GM21528 (cell line): Measurements from ENCODE around the gene CD200.

Experiments used
- ATAC-seq: cut with Tn5 transposase; IDR thresholded peaks from one replicate; pipeline ENCODE4 v1.9.1; 2021; ENCODE audit warnings: mild to moderate bottlenecking, moderate library complexity; ENCODE audit not compliant: unreplicated experiment, low FRiP score

Gene CD200

DNA sequence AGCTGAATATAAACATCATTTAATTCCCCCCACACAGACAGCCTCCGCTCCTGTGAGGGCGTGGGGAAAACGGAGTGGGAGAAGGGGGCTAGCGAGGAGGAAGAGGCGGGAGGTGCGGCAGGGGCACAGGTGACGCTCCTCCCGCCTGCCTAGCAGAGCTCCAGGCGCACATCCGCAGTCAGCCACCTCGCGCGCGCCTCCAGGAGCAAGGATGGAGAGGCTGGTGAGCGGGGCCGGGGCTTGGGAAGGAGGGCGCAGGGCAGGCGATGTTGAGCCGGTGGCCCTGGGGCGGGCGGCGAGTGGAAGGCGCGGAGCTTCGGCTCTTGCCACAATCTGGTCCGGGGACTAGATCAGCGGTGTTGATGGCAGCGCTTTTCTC lies at the start of gene CD200:
CD200 (plus strand) TSS at position 155 of the 379 bp plus-strand sequence; CDS start at position 212, 57 bp downstream.
- peak; percentile 71 for ATAC-seq

DNA sequence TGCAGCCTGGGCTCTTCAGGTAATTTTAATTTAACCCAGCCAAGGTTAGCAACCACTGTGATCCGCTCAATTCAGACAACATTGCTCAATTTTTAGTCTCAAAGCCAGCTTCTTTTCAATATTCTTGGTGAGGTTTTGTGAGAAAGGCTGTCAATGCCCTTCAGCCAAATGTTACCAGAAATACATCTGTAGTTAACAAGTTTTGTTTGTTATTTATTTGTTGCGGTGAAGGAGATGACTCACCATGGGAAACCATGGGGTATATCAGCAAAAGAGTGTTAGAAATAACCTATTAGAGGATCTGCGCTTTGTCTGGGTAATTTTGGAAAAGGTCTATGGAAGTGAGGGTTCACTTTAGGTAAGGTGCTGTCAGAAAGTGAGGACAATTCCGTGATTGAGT lies 43.9 kb upstream of the CD200 start:
- ATAC-seq: no peak

- peak; percentile 43 for ATAC-seq
These were observed 39.3 kb upstream of the CD200 start, which contains the start of gene SLC9C1 for GRCh38 chr3:112293368-112294321. TSS of gene SLC9C1 (minus strand) at chr3:112294216. CDS start at chr3:112286791, 7,425 bp downstream.

- no peak for ATAC-seq
These were observed 35.2 kb upstream of the CD200 start for GRCh38 chr3:112297714-112298113.

DNA sequence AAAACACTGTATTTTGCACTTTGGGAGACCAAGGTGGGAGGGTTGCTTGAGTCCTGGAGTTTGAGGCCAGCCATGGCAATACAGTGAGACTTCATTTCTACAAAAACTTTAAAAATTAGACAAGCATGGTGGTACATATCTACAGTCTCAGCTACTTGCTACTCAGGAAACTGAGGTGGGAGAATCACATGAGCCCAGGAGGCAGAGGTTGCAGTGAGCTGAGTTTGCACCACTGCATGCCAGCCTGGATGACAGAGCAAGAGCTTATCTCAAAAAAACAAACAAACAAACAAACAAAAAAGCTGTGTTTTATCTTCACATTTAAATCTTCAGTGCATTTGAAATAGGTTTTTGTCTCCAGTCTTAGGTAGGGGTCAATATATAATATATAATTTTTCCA lies 34.2 kb upstream of the CD200 start:
- ATAC-seq: no peak

DNA sequence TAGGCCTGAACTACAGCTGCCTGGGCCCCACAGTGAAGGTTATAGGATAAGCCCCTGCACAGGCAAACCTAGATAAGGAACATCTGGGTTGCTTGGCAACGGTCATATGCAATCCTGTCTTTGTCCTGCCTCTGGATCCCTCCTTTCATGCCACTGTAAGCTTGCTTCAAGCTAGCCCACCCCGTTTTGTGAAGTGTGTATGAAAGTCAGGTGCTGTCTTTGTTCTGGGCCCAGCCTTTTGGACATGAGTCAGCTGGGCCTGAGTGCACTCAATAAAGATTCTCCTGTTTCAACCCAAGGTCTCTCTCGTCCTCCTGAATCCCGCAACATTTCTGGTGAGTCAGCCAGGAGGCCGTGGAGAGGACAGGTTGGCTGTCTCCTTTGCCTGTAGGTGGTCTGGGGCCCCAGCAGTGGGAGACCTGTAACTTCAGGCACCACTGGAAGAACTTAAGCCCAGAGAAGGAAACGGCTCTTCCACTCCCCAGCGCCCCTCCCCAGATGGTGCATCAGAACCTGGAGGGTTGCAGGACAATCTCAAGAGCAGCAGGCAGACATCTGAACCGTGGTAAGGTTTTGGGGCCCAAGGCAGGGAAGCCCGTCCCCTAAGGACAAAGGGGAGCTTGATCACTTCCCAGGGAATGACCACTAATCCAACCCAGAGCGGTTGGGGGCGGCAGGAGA lies 30.7 kb upstream of the CD200 start:
- no peak for ATAC-seq

DNA sequence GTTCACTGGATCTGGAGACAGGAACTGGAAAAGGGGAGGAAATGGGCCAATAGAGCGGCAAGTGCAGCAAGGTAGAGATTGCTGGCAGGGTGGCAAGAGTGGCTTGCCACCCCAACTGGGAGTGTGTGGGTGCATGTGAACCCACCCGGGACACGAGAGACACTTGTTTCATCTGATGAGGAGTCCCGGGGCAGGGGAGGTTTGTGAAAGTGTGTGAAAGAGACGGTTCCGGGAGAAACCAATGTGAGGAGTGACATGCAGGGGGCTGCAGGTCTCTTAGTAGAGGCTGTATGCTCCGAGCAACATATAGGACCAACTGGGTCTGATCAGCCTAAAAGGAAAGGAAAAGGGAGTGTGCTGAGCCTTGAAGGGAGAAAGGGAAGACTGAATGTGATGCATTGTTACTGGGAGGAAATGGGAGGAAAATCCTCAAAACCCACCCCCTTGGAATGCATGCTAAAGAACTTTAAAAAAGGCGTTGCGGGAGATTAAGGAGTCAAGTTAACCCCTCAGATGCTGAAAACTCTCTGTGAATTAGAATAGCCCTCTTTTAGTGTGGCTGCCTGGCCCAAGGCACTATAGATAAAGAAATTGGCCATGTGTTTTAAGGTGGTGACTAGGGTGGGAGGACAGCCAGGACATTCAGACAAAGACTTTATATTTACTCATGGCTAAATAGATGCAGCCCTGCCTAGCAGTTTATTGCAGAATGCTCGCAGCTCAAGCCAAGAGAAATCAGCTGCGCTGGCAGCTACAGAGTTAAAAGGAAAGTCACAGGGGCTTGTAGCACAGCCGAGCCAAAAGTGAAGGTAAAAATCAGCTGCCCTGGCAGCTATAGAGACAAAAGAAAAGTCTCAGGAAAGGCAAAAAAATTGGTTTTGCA lies 29.8 kb upstream of the CD200 start:
- ATAC-seq: no peak

DNA sequence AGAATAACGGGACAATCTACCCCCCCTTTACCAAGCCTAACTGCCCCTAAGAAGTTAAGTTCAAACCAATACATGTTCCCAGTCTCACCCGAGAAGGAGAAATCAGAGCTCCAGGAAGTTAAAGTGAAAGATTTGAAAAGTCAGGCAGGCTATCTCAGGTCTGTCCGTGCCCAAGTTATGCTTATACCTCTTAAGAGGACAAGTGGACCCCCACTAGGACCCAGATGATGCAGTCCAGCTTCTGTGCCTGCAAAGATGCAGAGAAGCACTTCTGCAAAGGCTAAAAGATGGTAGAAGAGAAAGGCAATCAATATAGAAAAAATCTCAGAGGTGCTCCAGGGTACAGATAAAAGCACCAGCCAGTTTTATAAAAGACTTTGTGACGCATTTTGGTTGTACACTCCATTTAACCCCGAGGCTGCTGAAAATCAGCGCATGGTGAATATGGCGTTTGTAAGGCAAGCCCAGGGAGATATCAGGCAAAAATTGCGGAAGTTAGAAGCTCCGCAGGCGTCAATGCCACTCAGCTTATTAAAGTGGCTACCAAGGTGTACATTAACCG lies 29.1 kb upstream of the CD200 start:
- no peak for ATAC-seq

- no peak for ATAC-seq
These were observed 28.3 kb upstream of the CD200 start for GRCh38 chr3:112304611-112305010.

DNA sequence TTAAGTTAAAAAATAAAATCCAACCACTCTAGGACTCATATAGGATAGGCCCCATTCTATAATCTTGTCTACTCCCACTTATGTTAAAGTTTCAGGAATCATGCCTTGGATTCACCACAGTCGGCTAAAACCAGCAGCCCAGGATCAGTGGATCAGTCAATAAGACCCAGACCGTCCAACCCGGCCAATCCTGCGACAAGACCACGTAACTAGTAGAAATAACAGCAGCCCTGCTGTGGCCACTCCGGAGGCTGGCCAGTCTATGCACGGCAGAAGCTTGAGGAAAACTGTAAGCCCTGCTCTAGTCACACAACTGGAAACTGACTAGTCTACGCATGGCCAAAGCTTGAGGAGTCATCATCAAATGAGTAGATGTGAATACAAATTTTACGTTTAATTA lies 26.1 kb upstream of the CD200 start:
- no peak for ATAC-seq

DNA sequence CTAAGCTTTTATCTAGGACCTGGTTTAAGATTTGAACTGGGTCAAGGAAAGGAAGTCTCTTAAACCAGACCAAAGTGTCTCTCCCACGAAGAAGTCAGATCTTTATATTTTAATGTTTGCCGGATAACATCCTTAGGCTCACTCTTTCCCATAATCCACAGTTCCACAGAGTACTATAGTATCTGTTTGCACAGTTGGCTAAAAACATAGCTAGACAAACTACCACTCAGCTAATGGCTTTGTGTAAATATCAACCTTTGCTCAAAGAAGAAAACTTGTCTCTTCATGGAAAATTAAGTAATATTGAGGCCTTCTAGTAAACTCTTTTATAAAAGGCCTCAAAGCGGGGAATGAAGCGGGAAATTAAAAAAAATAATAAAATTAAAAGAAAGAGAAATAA lies 25.4 kb upstream of the CD200 start:
- no peak for ATAC-seq

DNA sequence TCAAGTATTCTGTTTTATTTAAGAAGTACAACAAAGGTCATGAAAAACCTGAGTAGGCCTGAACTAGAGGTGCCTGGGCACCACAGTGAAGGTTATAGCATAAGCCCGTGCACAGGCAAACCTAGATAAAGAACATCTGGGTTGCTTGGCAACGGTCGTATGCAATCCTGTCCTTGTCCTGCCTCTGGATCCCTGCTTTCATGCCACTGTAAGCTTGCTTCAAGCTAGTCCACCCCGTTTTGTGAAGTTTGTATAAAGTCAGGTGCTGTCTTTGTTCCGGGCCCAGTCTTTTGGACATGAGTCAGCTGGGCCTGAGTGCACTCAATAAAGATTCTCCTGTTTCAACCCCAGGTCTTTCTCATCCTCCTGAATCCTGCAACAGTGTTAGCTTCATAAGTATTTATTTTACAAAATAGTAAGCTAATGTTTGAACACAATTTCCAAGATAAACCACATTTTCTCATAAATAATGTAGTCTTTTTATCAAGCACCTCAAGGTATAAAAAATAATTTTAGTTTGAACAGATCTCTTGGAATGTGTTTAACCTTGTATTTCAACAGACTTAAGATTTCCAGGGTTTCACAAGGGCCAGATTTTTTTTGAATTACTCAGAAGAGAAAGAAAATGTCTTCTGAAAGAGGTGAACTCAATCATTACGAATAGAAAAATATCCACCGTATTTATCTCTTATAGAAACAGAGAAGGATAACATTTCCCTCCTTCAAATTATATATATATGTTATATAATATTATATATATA lies 24.6 kb upstream of the CD200 start:
- ATAC-seq: no peak

- no peak for ATAC-seq
These were observed 18.3 kb upstream of the CD200 start for GRCh38 chr3:112314649-112315048.

DNA sequence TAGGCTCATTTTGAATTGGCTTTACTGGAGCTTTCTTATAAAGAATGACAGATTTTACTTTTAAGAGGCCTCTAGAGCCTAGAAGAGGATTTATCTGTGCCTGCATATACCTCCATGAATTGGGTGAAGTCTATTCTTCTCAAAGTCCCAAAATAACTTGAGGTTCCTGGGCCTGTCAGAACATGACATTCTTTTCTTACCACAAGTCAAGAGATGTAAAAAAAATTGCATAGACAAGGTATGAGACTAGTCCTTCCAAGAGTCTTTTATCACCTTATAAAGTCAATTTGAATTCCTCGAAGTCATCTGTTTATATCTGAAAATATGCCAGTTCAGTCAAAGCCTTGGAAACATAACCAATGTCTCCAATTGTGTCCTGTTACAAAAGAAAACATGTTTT lies 17.2 kb upstream of the CD200 start:
- no peak for ATAC-seq

- ATAC-seq: no peak
These were observed 13.3 kb upstream of the CD200 start for GRCh38 chr3:112319516-112320276.

DNA sequence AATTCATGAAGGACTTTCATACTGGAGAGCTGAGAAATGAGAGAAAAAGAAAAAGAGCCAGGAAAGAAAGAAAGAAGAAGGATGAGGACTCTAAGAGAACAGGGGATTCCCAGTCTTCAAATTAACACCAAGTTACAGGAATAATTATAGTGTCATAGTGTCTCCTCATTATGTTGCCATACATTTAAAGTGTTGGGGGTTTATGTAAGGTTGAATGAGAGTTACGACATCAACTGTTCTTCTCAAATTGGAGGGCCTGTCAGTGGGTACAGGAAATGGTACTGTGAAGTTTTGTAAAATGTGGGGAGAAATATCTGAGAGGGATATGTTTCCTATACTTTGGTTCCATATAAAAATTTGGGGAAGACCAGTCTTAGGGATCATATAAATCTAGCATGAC lies 12.3 kb upstream of the CD200 start:
- ATAC-seq: no peak

DNA sequence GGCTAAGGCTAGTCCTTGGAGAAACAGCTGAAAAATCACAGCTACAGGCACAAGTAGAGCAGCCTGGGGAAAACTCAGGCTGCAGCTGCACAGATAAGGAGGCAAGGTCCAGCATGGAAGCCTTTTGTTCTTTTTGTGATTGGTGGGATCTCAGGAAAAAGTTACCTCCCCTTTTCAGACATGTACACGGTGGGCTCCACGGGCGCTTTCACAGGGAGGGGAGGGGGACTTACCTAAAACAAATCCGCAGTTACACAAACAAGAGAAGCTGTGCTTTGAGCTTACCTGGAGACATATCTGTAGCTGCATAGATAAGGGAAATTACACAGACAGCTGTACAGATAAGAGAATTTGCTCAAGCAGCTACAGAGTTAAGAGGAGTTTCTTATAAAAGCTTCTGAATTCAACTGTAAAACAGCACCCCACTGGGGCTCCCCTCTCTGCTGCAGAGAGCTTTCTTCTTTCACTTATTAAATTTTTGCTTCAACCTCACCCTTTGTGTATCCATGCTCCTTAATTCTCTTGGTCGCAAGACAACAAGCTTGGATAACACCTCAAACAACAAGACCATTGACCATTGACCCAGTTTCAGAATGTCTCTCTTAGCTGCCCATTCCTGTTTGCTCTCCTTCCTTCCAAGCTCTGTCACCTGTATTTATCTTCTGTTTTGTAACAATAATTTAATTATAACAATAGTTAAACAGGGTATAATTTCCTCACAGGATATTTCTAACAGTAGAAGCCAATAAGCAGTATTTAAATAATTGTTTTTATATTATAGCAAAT lies 10.9 kb upstream of the CD200 start:
- ATAC-seq: no peak

- peak; percentile 84 for ATAC-seq
These were observed 5.5 kb upstream of the CD200 start for GRCh38 chr3:112327371-112327951.
